Esophagus squamous epithelium (tissue), 5 donors: ENCODE data around the gene CAVIN2. TPM values are rescaled to one million over a fixed set of nuclear protein-coding genes. Genes with fewer than 3 reads are reported as not detected.

Experiments used
- DNase-seq: peaks from one replicate; lab custom pipeline; 2025; lab: John Stamatoyannopoulos, UW
- H3K27ac ChIP-seq, 4 donors: fragments of 200-600 bp; sonication (generic); one replicate each; pipeline ENCODE4 v1.5.1; 2016 to 2019; ENCODE audit warnings: mild to moderate bottlenecking in 1 of 4
- H3K27me3 ChIP-seq, 4 donors: fragments of 200-600 bp; sonication (generic); 1 replicate in 3 of 4; 2 replicates in 1 of 4; pipeline versions ENCODE4 v1.5.1 to v1.6.0; 2017 to 2021; ENCODE audit warnings: antibody characterized with exemption in 1 of 4
- H3K36me3 ChIP-seq, 3 donors: fragments of 200-600 bp; sonication (generic); one replicate each; pipeline ENCODE4 v1.5.1; 2016 to 2019
- H3K4me1 ChIP-seq, 3 donors: fragments of 200-600 bp; sonication (generic); one replicate each; pipeline ENCODE4 v1.5.1; 2017 to 2019
- H3K4me3 ChIP-seq, 4 donors: fragments of 200-600 bp; sonication (generic); 1 replicate in 3 of 4; 2 replicates in 1 of 4; pipeline ENCODE4 v1.5.1; 2016 to 2019; ENCODE audit warnings: mild to moderate bottlenecking in 2 of 4, moderate library complexity in 1 of 4
- H3K9me3 ChIP-seq, 3 donors: fragments of 200-600 bp; sonication (generic); one replicate each; pipeline ENCODE4 v1.5.1; 2016 to 2019
- CTCF ChIP-seq, 6 experiments: fragments of 450-650 bp in 4 of 6; fragments of 200-600 bp in 2 of 6; sonication (generic) in 2 of 6; IDR thresholded peaks; one replicate each; pipeline ENCODE4 v1.5.1; 2016 to 2019; ENCODE audit warnings: antibody characterized with exemption in 6 of 6, mild to moderate bottlenecking in 4 of 6, moderate library complexity in 4 of 6
- POLR2A ChIP-seq, 4 donors: fragments of 450-650 bp; IDR thresholded peaks; one replicate each; pipeline ENCODE4 v1.6.1; 2017; ENCODE audit warnings: antibody characterized with exemption in 4 of 4, mild to moderate bottlenecking in 4 of 4, moderate library complexity in 3 of 4
- WGBS, 2 donors: methylation state at CpG; one replicate each; pipeline ENCODE4 v1.1.5; 2018; 5-methylcytosine and 5-hydroxymethylcytosine counted together
- intact Hi-C: fragments of 100-400 bp; cut with DNase I; formaldehyde crosslinking; loops from one replicate; pipeline ENCODE4 v1.15.0; 2022
- total RNA-seq, 4 donors: library from RNA; depleted of rRNA; stranded (reverse); fragments of >200 nt; gene quantifications; one replicate each; pipeline ENCODE4 v1.1.0, GENCODE V29; 2016
- donor health status: DM: yes; HTN: yes; CAD: no.

The CAVIN2 gene
- total RNA-seq, 4 donors from 2014 or later = 12.4 to 50.7 (median 16.6) TPM

- no peak for TF ChIP-seq CTCF (IDR thresholded peaks at IDR 0.05)
- TF ChIP-seq POLR2A (IDR thresholded peaks at IDR 0.05) = no peak
- H3K4me1 ChIP-seq = peaks cover 0 to 41% (median 0%) of the 10 kb centered on the region in 3 donors
- no peak for DNase-seq
- H3K27me3 ChIP-seq = no peaks in the 10 kb centered on the region
- H3K27ac ChIP-seq = no peak overlapping the region
- WGBS, 2 donors = 86 to 87% methylated on average over 4 of the region's 4 CpGs
- peaks cover 0 to 37% (median 6%) of the 10 kb centered on the region in 3 donors for H3K36me3 ChIP-seq
- no peaks in the 10 kb centered on the region for H3K9me3 ChIP-seq
- intact Hi-C loops = no loop called here
- no peak overlapping the region for H3K4me3 ChIP-seq
Measured at GRCh38 chr2:191833356-191833755, 13.5 kb downstream of the CAVIN2 start.

- H3K9me3 ChIP-seq = no peaks in the 10 kb centered on the region
- H3K36me3 ChIP-seq = peaks cover 0 to 33% (median 6%) of the 10 kb centered on the region in 3 donors
- H3K4me3 ChIP-seq = no peak overlapping the region
- H3K27me3 ChIP-seq = no peaks in the 10 kb centered on the region
- H3K4me1 ChIP-seq = peaks cover 0 to 37% (median 0%) of the 10 kb centered on the region in 3 donors
- intact Hi-C loops = no loop called here
- DNase-seq = no peak
- no peak for TF ChIP-seq POLR2A (IDR thresholded peaks at IDR 0.05)
- TF ChIP-seq CTCF (IDR thresholded peaks at IDR 0.05) = no peak
- H3K27ac ChIP-seq = no peak overlapping the region
Measured at GRCh38 chr2:191832668-191833067, 14.2 kb downstream of the CAVIN2 start.

- H3K27me3 ChIP-seq = no peaks in the 10 kb centered on the region
- peaks cover 0 to 21% (median 6%) of the 10 kb centered on the region in 3 donors for H3K36me3 ChIP-seq
- no peak for DNase-seq
- peaks cover 0 to 39% (median 0%) of the 10 kb centered on the region in 3 donors for H3K4me1 ChIP-seq
- H3K4me3 ChIP-seq = no peak overlapping the region
- H3K27ac ChIP-seq = no peak overlapping the region
- 42 to 75% methylated on average over 1 of the region's 1 CpG for WGBS, 2 donors
- TF ChIP-seq CTCF (IDR thresholded peaks at IDR 0.05) (no peak), POLR2A (IDR thresholded peaks at IDR 0.05) (no peak)
- intact Hi-C loops = no loop called here
- H3K9me3 ChIP-seq = no peaks in the 10 kb centered on the region
Measured at GRCh38 chr2:191831410-191831994, 15.4 kb downstream of the CAVIN2 start.

GRCh38 chr2:191824398-191824797 lies 22.5 kb downstream of the CAVIN2 start:
- TF ChIP-seq CTCF (IDR thresholded peaks at IDR 0.05) = no peak
- no peak for TF ChIP-seq POLR2A (IDR thresholded peaks at IDR 0.05)
- intact Hi-C loops = no loop called here
- no peak overlapping the region for H3K27ac ChIP-seq
- no peaks in the 10 kb centered on the region for H3K27me3 ChIP-seq
- no peak overlapping the region for H3K4me3 ChIP-seq
- no peak for DNase-seq
- H3K9me3 ChIP-seq = no peaks in the 10 kb centered on the region
- peaks cover 0 to 12% (median 0%) of the 10 kb centered on the region in 3 donors for H3K4me1 ChIP-seq
- H3K36me3 ChIP-seq = no peaks in the 10 kb centered on the region
- WGBS, 2 donors = 80 to 85% methylated on average over 2 of the region's 2 CpGs

- Histone ChIP-seq H3K9me3 (no peaks in the 10 kb centered on the region), H3K4me3 (no peak overlapping the region), H3K27me3 (no peaks in the 10 kb centered on the region), H3K4me1 (no peaks in the 10 kb centered on the region), H3K27ac (no peak overlapping the region), H3K36me3 (no peaks in the 10 kb centered on the region)
- TF ChIP-seq CTCF (IDR thresholded peaks at IDR 0.05) = no peak
- no peak for TF ChIP-seq POLR2A (IDR thresholded peaks at IDR 0.05)
- intact Hi-C loops = no loop called here
- no peak for DNase-seq
- 47 to 59% methylated on average over 1 of the region's 1 CpG for WGBS, 2 donors
Measured at GRCh38 chr2:191821078-191821477, 25.8 kb downstream of the CAVIN2 start.
